Right lobe of liver (tissue), 6 donors: Measurements from ENCODE around the gene PFAS. TPM values are rescaled to one million over a fixed set of nuclear protein-coding genes. Genes with fewer than 3 reads are reported as not detected.
A peak's percentile ranks its signal among the peaks of the same experiment; 100 is the strongest.

ENCODE experiments used
- ATAC-seq, 4 donors: fragments of 200-7000 bp; cut with Tn5 transposase; one replicate each; pipeline ENCODE4 v1.9.1; 2020; ENCODE audit warnings: mild to moderate bottlenecking in 4 of 4, moderate library complexity in 4 of 4
- DNase-seq, 3 donors: peaks; one replicate each; pipeline ENCODE4 v3.0.0-alpha.2; 2020
- H3K27ac ChIP-seq, 3 donors: fragments of 200-600 bp; one replicate each; pipeline ENCODE4 v1.8.0; 2022
- H3K27me3 ChIP-seq, 2 donors: fragments of 200-600 bp; one replicate each; pipeline ENCODE4 v1.8.0; 2022
- H3K36me3 ChIP-seq, 4 donors: fragments of 200-600 bp; sonication (generic) in 1 of 4; one replicate each; pipeline versions ENCODE4 v1.5.1 to v1.8.0; 2017 to 2022; ENCODE audit warnings: control low read depth in 1 of 4
- H3K4me1 ChIP-seq, 4 donors: fragments of 200-600 bp; sonication (generic) in 1 of 4; one replicate each; pipeline versions ENCODE4 v1.5.1 to v1.8.0; 2017 to 2022; ENCODE audit warnings: control low read depth in 1 of 4
- H3K4me3 ChIP-seq, 3 donors: fragments of 200-600 bp; one replicate each; pipeline ENCODE4 v1.8.0; 2022
- H3K9me3 ChIP-seq, 4 donors: fragments of 200-600 bp; sonication (generic) in 1 of 4; one replicate each; pipeline versions ENCODE4 v1.5.1 to v1.8.0; 2017 to 2022; ENCODE audit warnings: control low read depth in 1 of 4
- POLR2A ChIP-seq: fragments of 450-650 bp; IDR thresholded peaks from one replicate; pipeline ENCODE4 v1.6.1; 2017; ENCODE audit warnings: antibody characterized with exemption, mild to moderate bottlenecking
- WGBS: methylation state at CpG from one replicate; pipeline ENCODE4 v1.1.6; 2018; ENCODE audit warnings: low coverage, low lambda C conversion rate; ENCODE audit not compliant: insufficient coverage; ENCODE audit errors: missing lambda C conversion rate; 5-methylcytosine and 5-hydroxymethylcytosine counted together
- intact Hi-C, 2 donors: fragments of 100-400 bp; cut with DNase I; formaldehyde crosslinking; loops; one replicate each; pipeline versions ENCODE4 v1.11.2 to v1.14.1; 2022
- total RNA-seq, 6 experiments: library from RNA; depleted of rRNA in 2 of 6; stranded (reverse); fragments of >200 nt in 2 of 6; fragmentation: NEBNext Ultra II Directional in 3 of 6; extraction: Animal tissue kit (Norgen Biotek cat#: 25700) in 3 of 6; gene quantifications; one replicate each; pipeline versions ENCODE4 v1.1.0 to v1.2.4, GENCODE V29; 2016 to 2023
- TF ChIP-seq, protein P1 (sequence below), 4 donors: fragments of 200-600 bp in 3 of 4; fragments of 450-650 bp in 1 of 4; IDR thresholded peaks; one replicate each; pipeline versions ENCODE4 v1.5.1 to v1.8.0; 2016 to 2022; ENCODE audit warnings: antibody characterized with exemption in 4 of 4, mild to moderate bottlenecking in 2 of 4
- donor health status: DM: no; HTN: yes; CAD: no.
- donor health status: DM: no; HTN: no; CAD: no.
- donor health status: DM: no; HTN: no; CAD: no.
- donor health status: DM: no; HTN: yes; CAD: no.
- donor health status: DM: no; HTN: yes; CAD: no.

Gene PFAS
- total RNA-seq, 6 experiments from 2014 or later = 10.0 to 21.0 (median 15.6) TPM

- Histone ChIP-seq H3K4me1 (peaks cover 0 to 12% (median 3%) of the 10 kb centered on the region in 4 donors), H3K36me3 (no peaks in the 10 kb centered on the region), H3K27ac (peak overlapping the region; percentile 85 to 94 (median 89)), H3K9me3 (no peaks in the 10 kb centered on the region), H3K27me3 (no peaks in the 10 kb centered on the region), H3K4me3 (peak overlapping the region; percentile 49 to 65 (median 63))
- under 1% methylated on average over 36 of the region's 40 CpGs for WGBS
- intact Hi-C loops = no loop called here
- TF ChIP-seq POLR2A = peak; percentile 2
- TF ChIP-seq, protein P1, sequence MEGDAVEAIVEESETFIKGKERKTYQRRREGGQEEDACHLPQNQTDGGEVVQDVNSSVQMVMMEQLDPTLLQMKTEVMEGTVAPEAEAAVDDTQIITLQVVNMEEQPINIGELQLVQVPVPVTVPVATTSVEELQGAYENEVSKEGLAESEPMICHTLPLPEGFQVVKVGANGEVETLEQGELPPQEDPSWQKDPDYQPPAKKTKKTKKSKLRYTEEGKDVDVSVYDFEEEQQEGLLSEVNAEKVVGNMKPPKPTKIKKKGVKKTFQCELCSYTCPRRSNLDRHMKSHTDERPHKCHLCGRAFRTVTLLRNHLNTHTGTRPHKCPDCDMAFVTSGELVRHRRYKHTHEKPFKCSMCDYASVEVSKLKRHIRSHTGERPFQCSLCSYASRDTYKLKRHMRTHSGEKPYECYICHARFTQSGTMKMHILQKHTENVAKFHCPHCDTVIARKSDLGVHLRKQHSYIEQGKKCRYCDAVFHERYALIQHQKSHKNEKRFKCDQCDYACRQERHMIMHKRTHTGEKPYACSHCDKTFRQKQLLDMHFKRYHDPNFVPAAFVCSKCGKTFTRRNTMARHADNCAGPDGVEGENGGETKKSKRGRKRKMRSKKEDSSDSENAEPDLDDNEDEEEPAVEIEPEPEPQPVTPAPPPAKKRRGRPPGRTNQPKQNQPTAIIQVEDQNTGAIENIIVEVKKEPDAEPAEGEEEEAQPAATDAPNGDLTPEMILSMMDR (IDR thresholded peaks at IDR 0.05) = no peak
- DNase-seq (peak; percentile 78 to 84 (median 80)), ATAC-seq (peak; percentile 58 to 68 (median 64))
Measured at GRCh38 chr17:8221663-8222379, 27.3 kb upstream of the PFAS start.

- TF ChIP-seq POLR2A = no peak
- TF ChIP-seq, protein P1 (IDR thresholded peaks at IDR 0.05) = no peak
- H3K4me1 ChIP-seq = peaks cover 0 to 15% (median 3%) of the 10 kb centered on the region in 4 donors
- 1% methylated on average over 9 of the region's 9 CpGs for WGBS
- intact Hi-C loops = no loop called here
- H3K27me3 ChIP-seq = no peaks in the 10 kb centered on the region
- peak overlapping the region; percentile 49 to 65 (median 63) for H3K4me3 ChIP-seq
- H3K36me3 ChIP-seq = peaks cover 0 to 1% (median 0%) of the 10 kb centered on the region in 4 donors
- DNase-seq = no peak
- H3K9me3 ChIP-seq = no peaks in the 10 kb centered on the region
- peak overlapping the region; percentile 85 to 94 (median 89) for H3K27ac ChIP-seq
- ATAC-seq = peak in 1 of 4 donors; percentile 36
Measured at GRCh38 chr17:8222380-8222629, 26.8 kb upstream of the PFAS start.

DNA sequence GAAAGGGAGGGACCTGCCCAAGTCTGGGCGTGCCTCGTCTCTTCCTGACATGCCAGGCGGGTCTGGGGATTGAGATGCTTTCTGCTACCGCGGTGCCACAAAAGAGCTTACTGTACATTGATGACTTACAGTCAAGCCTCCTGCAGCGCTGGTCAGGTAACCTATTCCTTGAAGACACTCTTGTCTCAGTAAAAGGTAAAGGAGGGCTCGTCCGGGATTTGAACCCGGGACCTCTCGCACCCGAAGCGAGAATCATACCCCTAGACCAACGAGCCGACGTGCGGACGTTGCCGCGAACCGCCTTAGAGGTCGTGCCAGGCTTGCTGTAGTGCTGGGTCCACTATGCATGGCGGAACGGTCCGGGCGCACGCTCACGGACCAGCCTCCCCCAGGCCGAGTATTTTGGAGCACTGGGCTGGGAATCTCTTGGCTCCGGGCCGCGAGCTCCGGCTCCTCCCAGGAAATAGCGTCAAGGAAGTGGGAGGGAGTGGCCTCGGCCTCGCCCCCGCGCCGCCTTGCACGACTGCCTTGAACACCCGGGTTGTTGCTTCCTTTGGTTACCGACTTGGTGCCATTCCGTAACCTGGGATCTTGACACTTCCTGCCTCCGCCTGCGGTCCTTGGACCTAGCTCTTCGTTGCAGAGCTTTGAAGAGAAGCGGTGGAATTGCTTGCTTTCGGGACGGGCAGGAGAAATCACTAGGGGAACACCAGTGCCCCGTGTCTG, 26.3 kb upstream of the PFAS start:
- TF ChIP-seq POLR2A = peak; percentile 75
- TF ChIP-seq, protein P1 (IDR thresholded peaks at IDR 0.05) = no peak
- WGBS = 0% methylated on average over 27 of the region's 49 CpGs
- Histone ChIP-seq H3K4me3 (peak overlapping the region; percentile 49 to 65 (median 63)), H3K4me1 (peaks cover 0 to 16% (median 3%) of the 10 kb centered on the region in 4 donors), H3K27me3 (no peaks in the 10 kb centered on the region), H3K36me3 (peaks cover 0 to 6% (median 3%) of the 10 kb centered on the region in 4 donors), H3K27ac (peak overlapping the region; percentile 85 to 94 (median 89)), H3K9me3 (no peaks in the 10 kb centered on the region)
- DNase-seq (peak; percentile 95 to 96 (median 96)), ATAC-seq (peak; percentile 68 to 81 (median 74))
- intact Hi-C loops = no loop called here

DNA sequence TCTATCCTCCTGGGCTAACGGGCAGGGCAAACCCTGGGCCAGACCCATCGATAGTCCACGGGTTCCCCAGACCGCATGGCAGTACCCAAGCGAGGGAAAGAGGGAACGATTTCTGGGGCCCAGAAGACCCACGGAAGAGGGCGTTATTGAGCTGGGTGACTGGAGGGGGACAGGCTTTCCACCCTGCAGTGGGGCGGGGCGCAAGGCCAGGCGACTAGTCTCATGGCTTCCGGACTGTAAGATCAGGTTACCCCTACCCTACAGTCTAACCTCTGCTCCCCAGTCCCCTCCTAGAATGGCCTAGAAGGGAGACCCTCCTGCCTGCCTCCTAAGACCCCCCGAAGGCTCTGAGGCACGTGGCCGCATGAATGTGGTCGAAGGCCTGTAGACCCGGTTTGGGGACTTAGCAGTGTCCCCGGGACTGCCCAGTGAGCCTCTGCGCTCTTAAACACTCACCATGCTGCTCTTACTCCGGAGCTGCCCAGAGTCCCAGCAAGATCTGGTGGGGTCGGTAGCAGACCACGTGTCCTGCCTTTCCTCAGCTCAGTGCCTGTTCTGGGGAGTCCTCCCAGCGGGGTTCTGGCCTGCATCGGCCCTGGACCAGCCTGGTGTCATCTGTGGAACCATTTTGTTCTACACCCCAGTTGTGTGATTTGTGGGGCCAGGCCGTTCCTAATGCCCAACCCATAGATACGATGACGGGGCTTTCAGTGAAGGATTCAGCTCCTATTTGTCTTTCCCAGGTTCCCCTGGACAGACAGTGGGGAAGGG, 25.5 kb upstream of the PFAS start:
- intact Hi-C loops = no loop called here
- Histone ChIP-seq H3K4me3 (peak overlapping the region; percentile 49 to 65 (median 63)), H3K4me1 (peaks cover 0 to 11% (median 3%) of the 10 kb centered on the region in 4 donors), H3K9me3 (no peaks in the 10 kb centered on the region), H3K27ac (peak overlapping the region; percentile 85 to 94 (median 89)), H3K36me3 (peaks cover 0 to 12% (median 7%) of the 10 kb centered on the region in 4 donors), H3K27me3 (no peaks in the 10 kb centered on the region)
- 25% methylated on average over 8 of the region's 27 CpGs for WGBS
- TF ChIP-seq POLR2A = no peak
- TF ChIP-seq, protein P1 (IDR thresholded peaks at IDR 0.05) = peak; percentile 25 to 43 (median 32)
- peak; percentile 73 to 77 (median 74) for DNase-seq
- peak; percentile 14 to 40 (median 24) for ATAC-seq
